GM23338 (cell line): ENCODE results near the gene CNPPD1.

Experiments
- JUNB ChIP-seq: IDR thresholded peaks from one replicate; pipeline ENCODE4 v1.6.1; 2016; ENCODE audit warnings: antibody characterized with exemption; ENCODE audit not compliant: unreplicated experiment
- POLR2AphosphoS5 ChIP-seq: IDR thresholded peaks from 2 replicates; pipeline ENCODE4 v1.6.1; 2016; ENCODE audit warnings: antibody characterized with exemption, low read depth
- TF ChIP-seq, protein P1 (sequence below), 2 experiments: fragments of 200-600 bp in 1 of 2; sonication (generic) in 1 of 2; conservative IDR thresholded peaks; 2 replicates each; pipeline versions ENCODE4 v1.5.1 to v1.6.1; 2016 to 2017; ENCODE audit warnings: antibody characterized with exemption in 2 of 2, low read depth in 2 of 2, mild to moderate bottlenecking in 2 of 2, moderate library complexity in 1 of 2
- TF ChIP-seq, protein P2 (sequence below): IDR thresholded peaks from one replicate; pipeline ENCODE4 v1.6.1; 2018; ENCODE audit warnings: antibody characterized with exemption; ENCODE audit not compliant: unreplicated experiment

DNA sequence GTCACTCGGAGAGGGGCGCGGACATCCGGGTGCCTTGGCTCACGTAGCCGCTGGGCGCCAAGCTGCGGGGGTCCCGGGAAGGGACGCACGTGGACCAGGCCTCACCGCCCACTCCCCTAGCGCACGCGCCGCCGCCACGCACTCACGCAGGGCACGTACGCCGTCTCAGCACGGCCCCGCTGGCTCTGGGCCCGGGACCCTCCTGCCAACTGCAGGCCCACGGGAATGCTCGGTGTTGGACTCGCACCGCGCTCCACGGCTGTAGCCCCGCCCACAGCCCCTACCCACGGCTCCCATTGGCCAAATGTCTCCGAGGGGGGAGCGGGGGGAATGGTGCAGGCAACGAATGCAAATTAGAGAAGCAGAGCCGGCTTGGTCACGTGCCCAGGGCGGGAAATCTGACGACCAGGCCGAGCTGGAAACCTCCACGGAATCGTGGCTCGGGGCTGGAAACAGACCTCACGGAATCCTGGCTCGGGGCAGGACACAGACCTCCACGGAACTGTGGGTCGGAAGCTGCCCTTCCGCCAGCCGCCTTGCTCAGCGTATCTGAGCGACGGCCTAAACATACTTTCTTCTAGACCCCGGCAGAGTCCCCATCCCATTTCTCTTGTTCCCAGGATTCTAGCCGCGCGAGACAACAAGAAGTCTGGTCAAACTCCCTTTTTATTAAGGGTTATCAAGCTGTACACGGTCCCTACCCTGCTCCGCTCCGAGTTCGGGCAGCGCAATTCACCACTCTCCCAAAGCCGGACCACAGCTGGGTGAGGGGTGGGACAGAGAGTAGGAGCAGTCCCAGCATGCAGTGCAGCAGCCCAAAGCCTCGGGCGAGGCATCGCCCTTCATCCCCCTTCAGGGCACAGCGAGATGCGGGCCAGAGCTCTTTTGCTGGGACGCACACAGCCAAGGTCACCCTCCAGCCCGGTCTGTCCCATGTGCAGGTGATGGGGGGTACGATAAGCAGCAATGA, 42.3 kb upstream of the CNPPD1 start, which contains the start of gene ABCB6:
- peak; percentile 84 for TF ChIP-seq POLR2AphosphoS5
- TF ChIP-seq, protein P1, sequence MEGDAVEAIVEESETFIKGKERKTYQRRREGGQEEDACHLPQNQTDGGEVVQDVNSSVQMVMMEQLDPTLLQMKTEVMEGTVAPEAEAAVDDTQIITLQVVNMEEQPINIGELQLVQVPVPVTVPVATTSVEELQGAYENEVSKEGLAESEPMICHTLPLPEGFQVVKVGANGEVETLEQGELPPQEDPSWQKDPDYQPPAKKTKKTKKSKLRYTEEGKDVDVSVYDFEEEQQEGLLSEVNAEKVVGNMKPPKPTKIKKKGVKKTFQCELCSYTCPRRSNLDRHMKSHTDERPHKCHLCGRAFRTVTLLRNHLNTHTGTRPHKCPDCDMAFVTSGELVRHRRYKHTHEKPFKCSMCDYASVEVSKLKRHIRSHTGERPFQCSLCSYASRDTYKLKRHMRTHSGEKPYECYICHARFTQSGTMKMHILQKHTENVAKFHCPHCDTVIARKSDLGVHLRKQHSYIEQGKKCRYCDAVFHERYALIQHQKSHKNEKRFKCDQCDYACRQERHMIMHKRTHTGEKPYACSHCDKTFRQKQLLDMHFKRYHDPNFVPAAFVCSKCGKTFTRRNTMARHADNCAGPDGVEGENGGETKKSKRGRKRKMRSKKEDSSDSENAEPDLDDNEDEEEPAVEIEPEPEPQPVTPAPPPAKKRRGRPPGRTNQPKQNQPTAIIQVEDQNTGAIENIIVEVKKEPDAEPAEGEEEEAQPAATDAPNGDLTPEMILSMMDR (conservative IDR thresholded peaks at IDR 0.05; ENCODE audit: low read depth in 2 of 2) = no peak
- TF ChIP-seq, protein P2, sequence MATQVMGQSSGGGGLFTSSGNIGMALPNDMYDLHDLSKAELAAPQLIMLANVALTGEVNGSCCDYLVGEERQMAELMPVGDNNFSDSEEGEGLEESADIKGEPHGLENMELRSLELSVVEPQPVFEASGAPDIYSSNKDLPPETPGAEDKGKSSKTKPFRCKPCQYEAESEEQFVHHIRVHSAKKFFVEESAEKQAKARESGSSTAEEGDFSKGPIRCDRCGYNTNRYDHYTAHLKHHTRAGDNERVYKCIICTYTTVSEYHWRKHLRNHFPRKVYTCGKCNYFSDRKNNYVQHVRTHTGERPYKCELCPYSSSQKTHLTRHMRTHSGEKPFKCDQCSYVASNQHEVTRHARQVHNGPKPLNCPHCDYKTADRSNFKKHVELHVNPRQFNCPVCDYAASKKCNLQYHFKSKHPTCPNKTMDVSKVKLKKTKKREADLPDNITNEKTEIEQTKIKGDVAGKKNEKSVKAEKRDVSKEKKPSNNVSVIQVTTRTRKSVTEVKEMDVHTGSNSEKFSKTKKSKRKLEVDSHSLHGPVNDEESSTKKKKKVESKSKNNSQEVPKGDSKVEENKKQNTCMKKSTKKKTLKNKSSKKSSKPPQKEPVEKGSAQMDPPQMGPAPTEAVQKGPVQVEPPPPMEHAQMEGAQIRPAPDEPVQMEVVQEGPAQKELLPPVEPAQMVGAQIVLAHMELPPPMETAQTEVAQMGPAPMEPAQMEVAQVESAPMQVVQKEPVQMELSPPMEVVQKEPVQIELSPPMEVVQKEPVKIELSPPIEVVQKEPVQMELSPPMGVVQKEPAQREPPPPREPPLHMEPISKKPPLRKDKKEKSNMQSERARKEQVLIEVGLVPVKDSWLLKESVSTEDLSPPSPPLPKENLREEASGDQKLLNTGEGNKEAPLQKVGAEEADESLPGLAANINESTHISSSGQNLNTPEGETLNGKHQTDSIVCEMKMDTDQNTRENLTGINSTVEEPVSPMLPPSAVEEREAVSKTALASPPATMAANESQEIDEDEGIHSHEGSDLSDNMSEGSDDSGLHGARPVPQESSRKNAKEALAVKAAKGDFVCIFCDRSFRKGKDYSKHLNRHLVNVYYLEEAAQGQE = no peak
- TF ChIP-seq JUNB = no peak
